GM12878 (cell line): ENCODE measurements around the gene ST6GALNAC3. TPM values are rescaled to one million over a fixed set of nuclear protein-coding genes. Genes with fewer than 3 reads are reported as not detected.

Experiments
- ATAC-seq: fragments of 200-7000 bp; cut with Tn5 transposase; 3 replicates; pipeline ENCODE4 v1.9.1; 2020; ENCODE audit warnings: mild to moderate bottlenecking, moderate library complexity
- BruUV-seq: library from RNA; stranded (reverse); fragments of 400-500 nt; replicated peaks from 2 replicates; lab custom pipeline; 2021; lab: Mats Ljungman, UMichigan
- CTCF ChIA-PET: fragments of 300-600 bp; sonication (Branson Sonifier 250); formaldehyde crosslinking; extraction: SDS; loops from one replicate; lab custom pipeline; 2021; ENCODE audit warnings: inconsistent platforms; lab: Yijun Ruan, JAX
- POLR2A ChIA-PET: fragments of 350-600 bp; formaldehyde crosslinking; extraction: SDS; loops from one replicate; lab custom pipeline; 2021; ENCODE audit warnings: inconsistent platforms; lab: Charles Lee
- RAD21 ChIA-PET: fragments of 300-600 bp; sonication (Branson Sonifier 250); formaldehyde crosslinking; loops from one replicate; lab custom pipeline; 2023; ENCODE audit warnings: antibody characterized with exemption; ENCODE audit not compliant: unreplicated experiment; lab: Charles Lee
- SMC1A ChIA-PET: fragments of 300-600 bp; sonication (Branson Sonifier 250); formaldehyde crosslinking; loops from one replicate; lab custom pipeline; 2023; ENCODE audit not compliant: unreplicated experiment, uncharacterized antibody; lab: Charles Lee
- DNase-seq: peaks from one replicate; pipeline ENCODE4 v3.0.0-alpha.2; 2011; ENCODE audit warnings: low read depth, low spot score
- FAIRE-seq: peaks from 3 replicates; lab custom pipeline; 2011; peaks lifted over from hg19 to GRCh38; lab: Jason Lieb, UNC
- H2AFZ ChIP-seq: 2 replicates; pipeline ENCODE4 v1.6.0; 2011; ENCODE audit warnings: low read depth, low read length, control low read depth; ENCODE audit not compliant: control insufficient read depth
- H3K27ac ChIP-seq: 2 replicates; pipeline ENCODE4 v1.5.1; 2011; ENCODE audit warnings: control low read depth; ENCODE audit not compliant: control insufficient read depth, insufficient read depth
- H3K27me3 ChIP-seq, 2 experiments: replicated peaks in 1 of 2; 2 replicates each; pipeline versions ENCODE4 v1.6.0 to v1.6.1; 2011; ENCODE audit warnings: low read length in 1 of 2; ENCODE audit not compliant: control insufficient read depth in 2 of 2, insufficient read depth in 2 of 2
- H3K36me3 ChIP-seq, 2 experiments: 2 replicates each; pipeline ENCODE4 v1.5.1; 2011; ENCODE audit warnings: low read length in 1 of 2; ENCODE audit not compliant: control insufficient read depth in 2 of 2, insufficient read depth in 2 of 2
- H3K4me1 ChIP-seq: 2 replicates; pipeline ENCODE4 v1.6.1; 2011; ENCODE audit warnings: mild to moderate bottlenecking, low read length, moderate library complexity, mixed read lengths; ENCODE audit not compliant: control insufficient read depth, insufficient read depth
- H3K4me2 ChIP-seq: 2 replicates; pipeline ENCODE4 v1.6.0; 2011; ENCODE audit warnings: control low read depth; ENCODE audit not compliant: control insufficient read depth, insufficient read depth
- H3K4me3 ChIP-seq: fragments of 200-600 bp; sonication (generic); 2 replicates; pipeline ENCODE4 v1.5.1; 2016
- H3K79me2 ChIP-seq: 2 replicates; pipeline ENCODE4 v1.6.0; 2011; ENCODE audit warnings: low read length; ENCODE audit not compliant: control insufficient read depth, insufficient read depth
- H3K9ac ChIP-seq: 2 replicates; pipeline ENCODE4 v1.8.0; 2011; ENCODE audit warnings: low read length, control low read depth, mixed read lengths; ENCODE audit not compliant: control insufficient read depth, insufficient read depth
- H3K9me3 ChIP-seq: replicated peaks from 3 replicates; pipeline ENCODE4 v1.5.1; 2011; ENCODE audit warnings: mild to moderate bottlenecking, low read length; ENCODE audit not compliant: control insufficient read depth, insufficient read depth
- H4K20me1 ChIP-seq: 2 replicates; pipeline ENCODE4 v1.6.0; 2011; ENCODE audit not compliant: control insufficient read depth, insufficient read depth
- ASH2L ChIP-seq: fragments of 300-600, 200-600 bp; sonication (generic); IDR thresholded peaks from 2 replicates; pipeline ENCODE4 v1.6.1; 2017; ENCODE audit warnings: low read depth, mild to moderate bottlenecking, borderline replicate concordance
- CHD4 ChIP-seq: fragments of 200-600 bp; sonication (generic); IDR thresholded peaks from 2 replicates; pipeline ENCODE4 v1.6.1; 2016; ENCODE audit warnings: mild to moderate bottlenecking
- GABPA ChIP-seq: IDR thresholded peaks from 2 replicates; pipeline ENCODE4 v1.6.1; 2014; ENCODE audit warnings: antibody characterized with exemption, low read depth, mild to moderate bottlenecking, inconsistent platforms
- POU2F2 ChIP-seq: IDR thresholded peaks from 3 replicates; pipeline ENCODE4 v1.6.1; 2011; ENCODE audit warnings: low read depth, mild to moderate bottlenecking, low read length, borderline replicate concordance
- SPI1 ChIP-seq: IDR thresholded peaks from 2 replicates; pipeline ENCODE4 v1.6.1; 2011; ENCODE audit warnings: low read depth, mild to moderate bottlenecking, low read length, moderate library complexity, borderline replicate concordance; ENCODE audit not compliant: insufficient read depth
- TCF7 ChIP-seq: IDR thresholded peaks from 2 replicates; pipeline ENCODE4 v1.6.1; 2014; ENCODE audit warnings: antibody characterized with exemption, borderline replicate concordance
- ZBTB33 ChIP-seq: fragments of 450-650 bp; IDR thresholded peaks from 2 replicates; pipeline ENCODE4 v1.6.1; 2017; ENCODE audit warnings: mild to moderate bottlenecking
- ZBTB4 ChIP-seq: fragments of 450-650 bp; formaldehyde crosslinking; IDR thresholded peaks from 2 replicates; pipeline ENCODE4 v1.4.0; 2022; ENCODE audit warnings: mild to moderate bottlenecking, moderate library complexity
- WGBS: methylation state at CpG from one replicate; pipeline ENCODE4 v1.1.6; 2016; ENCODE audit warnings: low lambda C conversion rate; ENCODE audit not compliant: insufficient replicate concordance, insufficient coverage; ENCODE audit errors: missing lambda C conversion rate; 5-methylcytosine and 5-hydroxymethylcytosine counted together
- in situ Hi-C: fragments of 300-500 bp; cut with MboI; formaldehyde crosslinking; loops from 9 replicates; pipeline ENCODE4 v1.14.3; 2018; ENCODE audit warnings: mixed read lengths
- intact Hi-C: fragments of 100-400 bp; cut with micrococcal nuclease; formaldehyde crosslinking; loops from one replicate; pipeline ENCODE4 v1.14.2; 2022; ENCODE audit not compliant: unreplicated experiment
- polyA plus RNA-seq, 11 experiments: library from polyadenylated mRNA; depleted of rRNA in 4 of 11; unstranded in 6 of 11; stranded (reverse) in 5 of 11; fragments of >200 nt; fragmentation: Nextera tagmentation in 4 of 11; fragmentation: Illumina TruSeq in 1 of 11; extraction: Ambion mirVana in 4 of 11; extraction: Trizol in 1 of 11; gene quantifications; 1 replicate in 1 of 11; 2 replicates in 10 of 11; pipeline versions ENCODE4 v1.2.1 to v1.2.3, GENCODE V29; 2011 to 2016; ENCODE audit warnings: inconsistent platforms in 2 of 11, missing spikeins in 2 of 11, low read depth in 1 of 11
- total RNA-seq, 4 experiments: library from RNA; depleted of rRNA in 3 of 4; stranded (reverse); fragments of >200 nt in 3 of 4; fragmentation: Illumina TruSeq in 1 of 4; extraction: Trizol in 1 of 4; gene quantifications; 2 replicates each; pipeline versions ENCODE4 v1.2.1 to v1.2.3, GENCODE V29; 2013 to 2021

The ST6GALNAC3 gene
- total and polyA plus RNA-seq, 10 of the 15 experiments (the other 5 are each of a cell fraction or from before 2014, with no cell fraction given) = 0.04 to 0.68 (median 0.18) TPM; not detected in 3

- SMC1A ChIA-PET = no interaction called here
- FAIRE-seq = no peak
- H3K4me1 ChIP-seq = no peaks in the 10 kb centered on the region
These were observed 217.2 kb downstream of the ST6GALNAC3 start for GRCh38 chr1:76291737-76292136.

More at GRCh38 chr1:76291737-76292136, 217.2 kb downstream of the ST6GALNAC3 start:
- POLR2A ChIA-PET = no interaction called here
- intact Hi-C loops (loop anchor here (5.0 kb wide), 1 partner anchor 99 kb away; no protein-coding TSS in a partner anchor), in situ Hi-C loops (no loop called here)
- no peak overlapping the region for H3K4me2 ChIP-seq
- CTCF ChIA-PET = no interaction called here
- H4K20me1 ChIP-seq = no peaks in the 10 kb centered on the region
- WGBS = 0% methylated on average over 1 of the region's 1 CpG
- DNase-seq (no peak), ATAC-seq (no peak)
- no peak overlapping the region for H3K9ac ChIP-seq
- no peak for TF ChIP-seq GABPA
- TF ChIP-seq SPI1 = no peak
- TF ChIP-seq TCF7 = no peak
- no peak for TF ChIP-seq ZBTB33
- no peak for TF ChIP-seq ZBTB4 (CRISPR knock-in tag)
- TF ChIP-seq ASH2L = no peak
- no peak for TF ChIP-seq CHD4
- TF ChIP-seq POU2F2 = no peak
- BruUV-seq = no TSS peak
- H3K79me2 ChIP-seq = no peaks in the 10 kb centered on the region
- no peak overlapping the region for H2AFZ ChIP-seq
- H3K9me3 ChIP-seq = no peaks in the 10 kb centered on the region
- H3K36me3 ChIP-seq = no peaks in the 10 kb centered on the region
- H3K27me3 ChIP-seq = peaks cover 0 to 2% of the 10 kb centered on the region in 2 experiments; a peak in 2 of 4 replicates
- no peak overlapping the region for H3K4me3 ChIP-seq
- H3K27ac ChIP-seq = no peak overlapping the region
- RAD21 ChIA-PET = interaction anchor here (1.4 kb wide), 1 partner anchor 138 kb away, joined by 4 read pairs; no protein-coding TSS in a partner anchor
